ENCODE measurements around the gene TMEM82.

TMEM82 gene

DNA sequence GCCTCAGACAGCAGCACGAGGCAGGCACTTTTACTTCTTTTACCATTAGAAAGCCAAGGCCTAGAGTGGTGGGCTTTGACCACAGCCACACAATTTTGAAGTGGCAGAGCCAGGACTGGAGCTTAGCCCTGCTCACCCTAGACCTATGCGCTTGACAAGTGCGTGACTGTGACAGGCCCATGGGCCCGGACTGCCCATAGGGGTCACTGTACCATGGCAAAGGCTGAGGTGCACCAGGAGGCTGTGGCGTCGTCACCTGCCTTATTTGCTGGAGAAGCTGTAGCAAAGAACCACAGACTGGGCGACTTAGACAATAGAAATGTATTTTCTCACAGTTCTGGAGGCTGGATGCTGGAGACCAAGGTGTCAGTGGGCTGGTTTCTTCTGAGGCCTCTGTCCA is 2.6 kb upstream of the TMEM82 start:
- no peak overlapping the region for H3K4me3 ChIP-seq (ENCODE audit: low read length)
- no peaks in the 10 kb centered on the region for H3K4me1 ChIP-seq (ENCODE audit: insufficient read depth, low read length)
- H3K9me3 ChIP-seq (ENCODE audit: insufficient read depth, low read depth, low read length): no peaks in the 10 kb centered on the region
- H3K36me3 ChIP-seq (ENCODE audit: insufficient read depth, low read depth, low read length): no peaks in the 10 kb centered on the region
- no peak overlapping the region for H3K9ac ChIP-seq (ENCODE audit: low read depth, low read length)
- H3K27me3 ChIP-seq (ENCODE audit: insufficient read depth, low read length): no peaks in the 10 kb centered on the region
- no peak overlapping the region for H3K27ac ChIP-seq (ENCODE audit: low read length)

DNA sequence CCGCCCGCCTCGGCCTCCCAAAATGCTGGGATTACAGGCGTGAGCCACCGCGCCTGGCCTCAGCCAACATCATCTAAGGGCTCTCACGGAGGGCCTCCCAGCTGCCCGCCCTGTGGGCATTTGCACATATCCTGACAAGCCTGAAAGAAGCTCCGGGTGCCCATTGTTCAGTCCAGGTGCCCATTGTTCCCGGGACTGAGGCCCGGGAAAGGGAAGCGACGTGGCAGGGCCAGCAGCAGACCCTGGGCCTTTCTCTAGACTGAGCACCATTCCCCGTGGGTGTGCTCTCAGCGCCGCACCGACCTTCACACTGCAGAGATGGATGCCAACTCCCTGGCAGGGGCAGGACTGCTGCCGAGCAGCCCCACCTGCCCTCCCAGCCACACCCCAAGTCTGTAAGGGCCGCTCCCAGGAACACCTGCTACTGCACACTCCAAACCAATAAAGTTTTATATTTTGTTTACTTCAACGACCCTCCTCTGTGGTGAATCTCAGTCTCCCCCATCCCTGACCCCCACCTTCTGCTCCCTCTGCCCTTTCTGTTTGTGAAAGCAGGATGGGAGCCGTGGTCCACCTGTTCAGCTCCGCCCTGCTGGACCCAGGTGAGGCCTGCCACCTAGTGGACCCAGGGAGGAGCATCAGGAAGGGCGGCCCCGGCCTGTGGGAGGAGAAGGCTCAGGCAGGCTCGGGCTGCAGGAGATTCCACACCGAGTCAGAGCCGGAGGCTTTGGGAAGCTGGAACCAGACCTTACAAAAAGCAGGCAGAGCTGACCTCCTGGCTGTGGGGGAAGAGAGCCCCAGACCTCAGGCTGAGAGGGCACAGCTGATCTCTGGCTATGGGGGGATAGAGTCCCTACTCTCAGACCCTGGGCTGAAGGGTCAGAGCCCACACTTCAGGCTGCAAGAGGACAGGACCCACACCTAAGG is 1.1 kb upstream of the TMEM82 start:
- H3K4me1 ChIP-seq (ENCODE audit: insufficient read depth, low read length): no peaks in the 10 kb centered on the region
- no peaks in the 10 kb centered on the region for H3K36me3 ChIP-seq (ENCODE audit: insufficient read depth, low read depth, low read length)
- H3K27ac ChIP-seq (ENCODE audit: low read length): no peak overlapping the region
- no peak overlapping the region for H3K4me3 ChIP-seq (ENCODE audit: low read length)
- no peaks in the 10 kb centered on the region for H3K9me3 ChIP-seq (ENCODE audit: insufficient read depth, low read depth, low read length)
- no peak overlapping the region for H3K9ac ChIP-seq (ENCODE audit: low read depth, low read length)
- H3K27me3 ChIP-seq (ENCODE audit: insufficient read depth, low read length): no peaks in the 10 kb centered on the region

DNA sequence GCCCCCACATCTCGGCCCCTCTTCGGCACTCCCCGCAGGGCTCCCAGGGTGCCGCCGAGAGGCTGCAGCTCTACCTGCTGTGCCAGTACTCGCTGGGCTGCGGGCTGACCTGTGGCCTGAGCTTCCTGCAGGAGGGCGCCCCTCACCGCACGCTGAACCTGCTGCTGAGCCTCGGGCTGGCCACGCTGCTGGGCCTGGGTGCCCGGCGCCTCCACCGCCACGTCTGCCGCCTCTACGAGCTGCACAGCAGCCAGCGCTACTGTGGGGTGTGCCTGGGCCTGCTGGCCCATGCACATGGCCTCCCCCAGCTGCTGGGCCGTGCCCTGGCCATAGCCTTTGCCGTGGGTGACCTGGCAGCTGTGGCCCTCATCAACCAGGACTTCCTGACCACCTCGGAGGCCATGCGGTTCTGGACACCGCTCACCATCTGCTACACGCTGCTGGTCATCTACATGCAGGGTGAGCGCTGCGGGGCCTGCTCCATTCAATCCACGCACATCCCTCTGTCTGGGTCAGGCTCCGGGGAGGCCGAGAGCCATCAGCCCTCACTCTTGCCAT is 1.9 kb downstream of the TMEM82 start:
- Histone ChIP-seq H3K27me3 (ENCODE audit: insufficient read depth, low read length) (no peaks in the 10 kb centered on the region), H3K27ac (ENCODE audit: low read length) (no peak overlapping the region), H3K36me3 (ENCODE audit: insufficient read depth, low read depth, low read length) (no peaks in the 10 kb centered on the region), H3K9me3 (ENCODE audit: insufficient read depth, low read depth, low read length) (no peaks in the 10 kb centered on the region), H3K4me3 (ENCODE audit: low read length) (no peak overlapping the region), H3K9ac (ENCODE audit: low read depth, low read length) (no peak overlapping the region), H3K4me1 (ENCODE audit: insufficient read depth, low read length) (no peaks in the 10 kb centered on the region)

DNA sequence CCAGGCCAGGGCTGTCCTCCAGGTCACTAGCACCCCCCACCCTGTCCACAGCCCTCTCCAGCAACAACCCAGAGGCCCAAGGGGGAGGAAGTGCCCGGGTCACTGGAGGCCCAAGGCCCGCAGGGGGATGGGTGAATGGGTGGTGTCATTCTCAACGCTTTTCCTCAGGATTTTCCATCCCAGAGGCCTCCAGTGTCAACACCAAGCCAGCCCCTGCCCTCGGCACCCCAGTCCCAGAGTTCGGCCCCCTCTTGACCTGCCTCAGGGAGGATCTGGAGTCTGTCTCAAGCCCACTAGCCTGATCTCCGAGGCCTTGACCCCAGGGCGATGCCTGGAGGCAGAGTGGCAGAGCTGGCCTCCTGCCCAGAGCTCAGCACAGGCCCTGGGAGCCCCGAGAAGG is 5.1 kb downstream of the TMEM82 start:
- Histone ChIP-seq H3K27me3 (ENCODE audit: insufficient read depth, low read length) (no peaks in the 10 kb centered on the region), H3K9ac (ENCODE audit: low read depth, low read length) (no peak overlapping the region), H3K4me3 (ENCODE audit: low read length) (no peak overlapping the region), H3K9me3 (ENCODE audit: insufficient read depth, low read depth, low read length) (no peaks in the 10 kb centered on the region), H3K4me1 (ENCODE audit: insufficient read depth, low read length) (no peaks in the 10 kb centered on the region), H3K36me3 (ENCODE audit: insufficient read depth, low read depth, low read length) (no peaks in the 10 kb centered on the region), H3K27ac (ENCODE audit: low read length) (no peak overlapping the region)

DNA sequence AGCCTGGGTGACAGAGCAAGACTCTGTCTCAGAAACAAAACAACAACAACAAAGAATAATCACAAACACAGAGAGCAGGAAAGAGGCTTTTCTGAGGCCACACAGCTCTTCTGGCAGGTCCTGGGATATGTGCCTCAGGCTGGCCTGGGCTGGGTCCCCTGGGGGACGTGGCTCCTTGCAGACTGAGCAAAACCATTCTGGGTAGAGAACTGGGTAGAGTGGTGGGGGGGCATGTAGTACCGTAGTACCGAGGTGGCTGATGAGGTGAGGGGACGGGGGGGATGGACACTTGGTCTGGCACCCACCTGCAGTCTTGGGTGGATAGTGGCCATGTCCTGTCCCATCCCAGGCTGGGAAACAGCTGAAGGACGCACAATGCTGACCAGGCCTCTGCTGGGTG is 6.0 kb downstream of the TMEM82 start:
- H3K27me3 ChIP-seq (ENCODE audit: insufficient read depth, low read length): no peaks in the 10 kb centered on the region
- H3K4me1 ChIP-seq (ENCODE audit: insufficient read depth, low read length): no peaks in the 10 kb centered on the region
- no peak overlapping the region for H3K4me3 ChIP-seq (ENCODE audit: low read length)
- no peaks in the 10 kb centered on the region for H3K36me3 ChIP-seq (ENCODE audit: insufficient read depth, low read depth, low read length)
- H3K9me3 ChIP-seq (ENCODE audit: insufficient read depth, low read depth, low read length): no peaks in the 10 kb centered on the region
- H3K27ac ChIP-seq (ENCODE audit: low read length): no peak overlapping the region
- no peak overlapping the region for H3K9ac ChIP-seq (ENCODE audit: low read depth, low read length)

DNA sequence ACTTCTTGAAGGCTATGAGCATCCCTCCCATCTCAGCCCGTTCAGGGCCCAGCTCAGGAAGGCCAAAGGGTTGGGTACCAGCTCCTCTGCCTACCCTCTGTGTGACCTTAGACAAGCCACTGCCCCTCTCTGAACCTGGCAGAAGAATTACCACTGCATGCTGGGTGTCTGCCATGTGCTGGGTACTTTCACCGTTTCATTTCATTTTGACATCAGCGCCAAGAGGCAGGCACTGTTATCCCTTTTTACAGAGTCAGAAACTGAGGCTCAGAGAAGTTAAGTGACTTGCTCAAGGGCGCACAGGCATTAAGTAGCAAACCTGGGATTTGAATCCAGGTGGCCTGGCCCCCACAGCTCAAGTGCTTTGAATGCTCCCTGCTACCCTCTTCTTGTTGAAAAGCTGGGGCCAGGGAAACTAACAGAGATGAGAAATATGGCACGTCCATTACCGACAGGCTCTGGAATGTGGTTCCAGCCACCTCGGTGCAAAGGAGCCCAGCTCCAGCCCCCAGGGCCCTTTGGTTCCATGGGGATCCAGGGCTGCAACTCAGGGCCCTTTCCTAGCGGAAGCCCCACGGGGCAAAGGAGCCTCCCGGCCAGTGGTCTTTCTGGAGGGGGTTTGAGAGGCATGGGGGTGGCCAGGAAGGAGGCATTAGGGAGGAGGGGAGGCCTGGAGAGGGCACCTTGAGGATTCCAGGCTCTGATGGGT is 6.5 kb downstream of the TMEM82 start:
- H3K36me3 ChIP-seq (ENCODE audit: insufficient read depth, low read depth, low read length): no peaks in the 10 kb centered on the region

DNA sequence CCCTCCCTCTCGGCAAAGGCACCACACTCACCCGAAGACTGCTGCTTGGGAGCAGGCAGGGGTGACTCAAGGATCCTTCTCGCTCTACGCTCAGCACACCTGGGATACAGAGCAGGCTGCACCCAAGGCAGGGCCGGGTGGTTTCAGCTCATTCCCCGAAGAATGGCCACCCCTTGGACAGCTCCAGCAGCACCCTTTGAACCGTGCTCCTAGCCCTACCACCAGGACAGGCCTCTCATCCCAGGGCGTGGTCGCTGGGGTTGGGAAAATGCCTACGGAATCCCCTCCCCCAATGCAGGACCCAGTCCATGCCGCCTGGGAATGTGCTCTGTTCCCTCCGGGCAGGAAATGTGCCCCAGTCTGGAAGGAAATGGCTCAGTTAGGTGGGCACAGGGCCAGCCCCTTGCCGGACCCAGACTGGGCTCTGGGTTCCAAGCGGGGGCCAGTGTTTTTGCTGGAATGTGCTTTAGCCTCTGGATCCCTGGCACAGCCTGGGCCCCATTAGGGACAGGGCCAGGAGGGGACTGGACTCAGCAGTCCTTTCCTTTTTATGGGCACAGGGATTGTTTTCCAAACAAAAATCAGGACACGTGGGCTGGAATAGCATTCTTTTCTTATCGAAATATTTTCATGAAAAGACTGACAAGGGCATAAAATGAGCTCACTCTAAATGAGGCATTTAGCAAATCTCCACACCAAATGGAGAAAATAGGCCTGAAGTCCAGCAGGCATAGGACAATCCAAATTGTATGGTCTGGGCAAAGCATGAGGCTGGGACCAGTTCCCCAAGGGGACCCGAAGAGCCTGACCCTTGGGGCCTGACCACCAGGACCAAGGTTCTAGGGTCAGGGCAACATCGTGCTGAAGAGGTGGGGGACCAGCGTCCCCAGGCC is 7.3 kb downstream of the TMEM82 start:
- Histone ChIP-seq H3K27ac (ENCODE audit: low read length) (no peak overlapping the region), H3K4me3 (ENCODE audit: low read length) (no peak overlapping the region), H3K27me3 (ENCODE audit: insufficient read depth, low read length) (no peaks in the 10 kb centered on the region), H3K9ac (ENCODE audit: low read depth, low read length) (no peak overlapping the region), H3K36me3 (ENCODE audit: insufficient read depth, low read depth, low read length) (no peaks in the 10 kb centered on the region), H3K9me3 (ENCODE audit: insufficient read depth, low read depth, low read length) (no peaks in the 10 kb centered on the region), H3K4me1 (ENCODE audit: insufficient read depth, low read length) (no peaks in the 10 kb centered on the region)

More for the DNA sequence above, 6.5 kb downstream of the TMEM82 start:
- H3K4me1 ChIP-seq (ENCODE audit: insufficient read depth, low read length): no peaks in the 10 kb centered on the region
- H3K4me3 ChIP-seq (ENCODE audit: low read length): no peak overlapping the region
- H3K9me3 ChIP-seq (ENCODE audit: insufficient read depth, low read depth, low read length): no peaks in the 10 kb centered on the region
- H3K27me3 ChIP-seq (ENCODE audit: insufficient read depth, low read length): no peaks in the 10 kb centered on the region
- no peak overlapping the region for H3K27ac ChIP-seq (ENCODE audit: low read length)
- H3K9ac ChIP-seq (ENCODE audit: low read depth, low read length): no peak overlapping the region

DNA sequence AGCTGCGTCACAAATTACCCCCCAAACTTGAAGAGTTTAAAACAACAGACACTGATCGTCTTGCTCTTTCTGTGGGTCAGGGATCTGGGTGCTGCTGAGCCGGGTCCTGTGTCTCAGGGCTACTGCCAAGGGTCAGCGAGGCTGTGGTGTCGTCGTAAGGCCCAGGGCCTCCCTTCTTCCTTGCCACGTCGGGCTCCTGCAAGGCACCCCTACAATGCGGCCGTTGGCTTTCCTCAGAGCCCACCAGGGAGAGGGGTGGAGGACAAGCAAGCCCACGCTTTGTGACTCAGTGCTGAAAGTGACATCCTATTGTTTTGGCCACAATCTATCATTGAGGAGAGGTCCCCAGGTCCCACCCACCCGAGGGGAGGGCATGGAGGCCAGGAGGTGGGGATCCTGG is 8.6 kb downstream of the TMEM82 start:
- 0 out of 2 replicates have a peak, but pooled peaks cover 6% of the 10 kb centered on the region for H3K27me3 ChIP-seq (ENCODE audit: insufficient read depth, low read length)
- 0 out of 2 replicates have a peak, but pooled peaks cover 6% of the 10 kb centered on the region for H3K4me1 ChIP-seq (ENCODE audit: insufficient read depth, low read length)
- H3K9ac ChIP-seq (ENCODE audit: low read depth, low read length): no peak overlapping the region
- H3K36me3 ChIP-seq (ENCODE audit: insufficient read depth, low read depth, low read length): no peaks in the 10 kb centered on the region
- no peak overlapping the region for H3K4me3 ChIP-seq (ENCODE audit: low read length)
- H3K27ac ChIP-seq (ENCODE audit: low read length): no peak overlapping the region
- no peaks in the 10 kb centered on the region for H3K9me3 ChIP-seq (ENCODE audit: insufficient read depth, low read depth, low read length)

DNA sequence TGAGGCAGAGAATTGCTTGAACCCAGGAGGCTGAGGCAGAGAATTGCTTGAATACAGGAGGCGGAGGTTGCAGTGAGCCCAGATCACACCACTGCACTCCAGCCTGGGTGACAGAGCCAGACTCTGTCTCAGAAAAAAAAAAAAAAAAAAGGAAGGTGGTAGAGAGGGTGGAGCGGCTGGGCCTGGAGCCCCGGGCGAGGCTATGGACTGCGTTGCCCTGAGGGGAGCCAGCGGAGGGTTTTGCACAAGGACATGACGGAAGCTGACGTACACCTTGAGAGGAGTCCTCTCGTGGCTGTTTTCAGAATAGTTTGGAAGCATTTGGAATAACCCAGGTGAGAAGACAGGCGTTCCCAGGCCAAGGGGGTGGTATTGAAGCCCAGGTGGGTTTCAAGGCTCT is 9.4 kb downstream of the TMEM82 start:
- no peak overlapping the region for H3K27ac ChIP-seq (ENCODE audit: low read length)
- H3K4me3 ChIP-seq (ENCODE audit: low read length): no peak overlapping the region
- H3K9me3 ChIP-seq (ENCODE audit: insufficient read depth, low read depth, low read length): no peaks in the 10 kb centered on the region
- H3K27me3 ChIP-seq (ENCODE audit: insufficient read depth, low read length): peaks cover 12% of the 10 kb centered on the region; the same call in 1 of the 2 replicates
- H3K4me1 ChIP-seq (ENCODE audit: insufficient read depth, low read length): peaks cover 13% of the 10 kb centered on the region
- H3K36me3 ChIP-seq (ENCODE audit: insufficient read depth, low read depth, low read length): no peaks in the 10 kb centered on the region
- no peak overlapping the region for H3K9ac ChIP-seq (ENCODE audit: low read depth, low read length)

DNA sequence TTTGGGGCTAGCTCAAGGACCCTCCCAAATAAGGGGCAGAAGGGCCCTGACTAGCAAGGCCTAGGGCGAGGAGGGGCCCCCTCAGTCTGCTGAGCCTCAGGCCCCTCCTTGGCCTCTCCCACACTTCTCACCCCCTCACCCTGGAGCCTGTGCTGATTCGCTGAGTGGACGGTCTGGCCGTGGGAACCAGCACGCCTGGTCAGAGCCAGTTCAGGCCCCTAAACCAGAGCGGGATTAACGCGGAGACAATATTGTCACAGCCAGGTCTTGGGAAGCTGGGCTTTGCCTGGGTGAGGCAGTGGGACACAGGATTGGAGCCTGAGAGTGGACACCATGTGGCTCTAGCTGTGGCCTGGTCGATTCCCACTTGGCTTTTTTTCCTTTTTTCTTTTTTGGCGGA is 11.5 kb downstream of the TMEM82 start:
- Histone ChIP-seq H3K4me1 (ENCODE audit: insufficient read depth, low read length) (peaks cover 22% of the 10 kb centered on the region), H3K4me3 (ENCODE audit: low read length) (no peak overlapping the region), H3K36me3 (ENCODE audit: insufficient read depth, low read depth, low read length) (no peaks in the 10 kb centered on the region), H3K9me3 (ENCODE audit: insufficient read depth, low read depth, low read length) (no peaks in the 10 kb centered on the region), H3K9ac (ENCODE audit: low read depth, low read length) (no peak overlapping the region), H3K27ac (ENCODE audit: low read length) (no peak overlapping the region), H3K27me3 (ENCODE audit: insufficient read depth, low read length) (peaks cover 22% of the 10 kb centered on the region)

DNA sequence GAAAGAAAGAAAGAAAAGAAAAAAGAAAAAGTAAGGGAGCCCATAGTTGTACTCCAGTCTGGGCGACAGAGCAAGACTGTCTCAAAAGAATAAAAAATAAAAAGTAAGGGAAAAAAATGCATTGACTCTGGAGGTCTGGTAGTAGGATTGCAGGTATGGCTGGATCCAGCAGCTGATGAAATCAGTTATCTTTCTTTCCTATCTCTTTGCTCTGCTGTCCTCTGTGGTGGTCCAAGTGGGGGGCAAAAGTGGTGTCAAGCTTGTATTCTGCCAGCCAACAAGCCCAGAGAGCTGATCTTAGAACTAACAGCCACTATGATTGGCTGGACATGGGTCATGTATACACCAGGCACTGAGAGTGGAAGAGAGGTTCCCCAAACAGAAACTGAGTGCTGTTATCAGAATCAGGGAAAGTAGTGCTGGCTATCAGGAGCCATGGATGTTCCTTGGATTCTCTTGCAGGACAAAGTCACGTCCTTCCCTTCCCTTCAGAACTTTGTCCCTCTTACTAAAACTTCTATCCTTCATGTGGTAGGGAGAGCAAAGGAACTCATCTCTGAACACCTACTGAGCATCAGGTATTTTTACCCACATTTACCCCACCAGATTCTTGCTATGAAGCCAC is 12.8 kb downstream of the TMEM82 start:
- no peak overlapping the region for H3K9ac ChIP-seq (ENCODE audit: low read depth, low read length)
- no peak overlapping the region for H3K4me3 ChIP-seq (ENCODE audit: low read length)
- no peaks in the 10 kb centered on the region for H3K9me3 ChIP-seq (ENCODE audit: insufficient read depth, low read depth, low read length)
- H3K27ac ChIP-seq (ENCODE audit: low read length): no peak overlapping the region
- H3K27me3 ChIP-seq (ENCODE audit: insufficient read depth, low read length): peaks cover 30% of the 10 kb centered on the region
- no peaks in the 10 kb centered on the region for H3K36me3 ChIP-seq (ENCODE audit: insufficient read depth, low read depth, low read length)
- peaks cover 22% of the 10 kb centered on the region for H3K4me1 ChIP-seq (ENCODE audit: insufficient read depth, low read length)

Measured in iPS-20b (cell line).